Ovary (tissue), 3 donors: ENCODE measurements around the gene DTWD2.
"Not testable (repeated sequence)": the region's sequence is repeated elsewhere in the genome, so short reads cannot be mapped to it uniquely, and the experiment has no call there.

ENCODE experiments used
- CTCF ChIP-seq, 3 donors: fragments of 450-650 bp in 2 of 3; fragments of 200-600 bp in 1 of 3; IDR thresholded peaks; one replicate each; pipeline versions ENCODE4 v1.5.1 to v1.8.0; 2016 to 2022; ENCODE audit warnings: antibody characterized with exemption in 3 of 3, mild to moderate bottlenecking in 1 of 3
- POLR2A ChIP-seq: fragments of 450-650 bp; IDR thresholded peaks from one replicate; pipeline ENCODE4 v1.6.1; 2017; ENCODE audit warnings: antibody characterized with exemption, mild to moderate bottlenecking, moderate library complexity
- donor health status: DM: no; HTN: no; CAD: no.

- TF ChIP-seq CTCF (IDR thresholded peaks at IDR 0.05); POLR2A: not testable (repeated sequence)
These were observed 10.5 kb upstream of the DTWD2 start for GRCh38 chr5:118998861-118999260.
